HL-60 (cell line): Measurements from ENCODE around the gene MFRP.

Experiments
- CTCF ChIP-seq: IDR thresholded peaks from one replicate; pipeline ENCODE4 v1.5.1; 2011; ENCODE audit warnings: low read length, control low read depth, inconsistent platforms; ENCODE audit not compliant: insufficient read depth
- SPI1 ChIP-seq: IDR thresholded peaks from 2 replicates; pipeline ENCODE4 v1.6.1; 2012; ENCODE audit warnings: low read depth, mild to moderate bottlenecking, borderline replicate concordance

GRCh38 chr11:119366690-119367620, 20.4 kb upstream of the MFRP start:
- TF ChIP-seq CTCF (no peak), SPI1 (no peak)
